Gastrocnemius medialis (tissue), 4 donors: ENCODE data around the gene ALS2CL.

Source experiments
- CTCF ChIP-seq, 5 experiments: fragments of 450-650 bp in 3 of 5; fragments of 200-600 bp in 2 of 5; sonication (generic) in 2 of 5; IDR thresholded peaks in 4 of 5; conservative IDR thresholded peaks in 1 of 5; 1 replicate in 4 of 5; 2 replicates in 1 of 5; pipeline ENCODE4 v1.5.1; 2016 to 2019; ENCODE audit warnings: antibody characterized with exemption in 5 of 5, mild to moderate bottlenecking in 3 of 5, moderate library complexity in 3 of 5
- POLR2A ChIP-seq, 2 donors: fragments of 450-650 bp; IDR thresholded peaks; one replicate each; pipeline ENCODE4 v1.6.1; 2017; ENCODE audit warnings: antibody characterized with exemption in 2 of 2, mild to moderate bottlenecking in 2 of 2, moderate library complexity in 2 of 2

GRCh38 chr3:46714728-46715506, 21.4 kb upstream of the ALS2CL start:
- TF ChIP-seq CTCF (IDR thresholded peaks at IDR 0.05 in 4 of 5, conservative IDR thresholded peaks at IDR 0.05 in 1 of 5): no peak
- TF ChIP-seq POLR2A (IDR thresholded peaks at IDR 0.05): no peak
